Measurements from ENCODE around the gene RNF215. TPM values are rescaled to one million over a fixed set of nuclear protein-coding genes. Genes with fewer than 3 reads are reported as not detected.

The RNF215 gene
- total and polyA plus RNA-seq, 2 of the 13 experiments (the other 11 are each of a cell fraction or from before 2014, with no cell fraction given), result 5.3 to 6.1 TPM

DNA sequence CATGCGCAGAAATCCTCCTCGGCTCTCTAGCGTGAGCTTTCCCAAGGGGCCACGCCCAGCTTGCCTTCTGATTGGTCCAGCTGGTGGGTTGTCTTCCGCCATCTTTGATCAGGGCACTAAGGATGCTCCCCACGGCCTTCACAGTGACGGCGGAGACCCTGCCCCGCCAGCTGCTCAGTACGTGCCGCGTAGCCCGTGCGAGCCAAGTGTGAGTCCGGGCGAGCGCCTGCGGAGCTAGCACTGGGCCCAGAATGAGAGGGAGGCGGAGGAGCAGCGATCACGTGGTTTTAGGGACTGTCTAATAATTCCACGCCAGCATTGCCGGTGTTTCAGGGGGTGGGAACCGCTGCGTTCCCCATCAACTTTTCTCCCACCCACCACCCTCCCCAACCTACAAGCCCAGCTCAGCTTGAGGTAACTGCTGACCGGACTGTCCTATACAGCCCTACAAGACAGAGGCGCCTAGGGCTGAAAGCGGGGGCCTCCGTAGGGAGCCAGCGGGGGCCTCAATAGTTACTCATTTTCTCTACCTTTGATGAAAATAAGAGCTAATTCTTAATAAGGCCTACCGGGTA lies 36.8 kb upstream of the RNF215 start (continued):
- TF ChIP-seq RERE (CRISPR knock-in tag; IDR thresholded peaks at IDR 0.05; ENCODE audit: low read depth), result peak; percentile 31; the same call in 1 of the 2 replicates
- peak; percentile 79 for TF ChIP-seq DMAP1 (CRISPR knock-in tag; IDR thresholded peaks at IDR 0.05)
- TF ChIP-seq, protein P1, sequence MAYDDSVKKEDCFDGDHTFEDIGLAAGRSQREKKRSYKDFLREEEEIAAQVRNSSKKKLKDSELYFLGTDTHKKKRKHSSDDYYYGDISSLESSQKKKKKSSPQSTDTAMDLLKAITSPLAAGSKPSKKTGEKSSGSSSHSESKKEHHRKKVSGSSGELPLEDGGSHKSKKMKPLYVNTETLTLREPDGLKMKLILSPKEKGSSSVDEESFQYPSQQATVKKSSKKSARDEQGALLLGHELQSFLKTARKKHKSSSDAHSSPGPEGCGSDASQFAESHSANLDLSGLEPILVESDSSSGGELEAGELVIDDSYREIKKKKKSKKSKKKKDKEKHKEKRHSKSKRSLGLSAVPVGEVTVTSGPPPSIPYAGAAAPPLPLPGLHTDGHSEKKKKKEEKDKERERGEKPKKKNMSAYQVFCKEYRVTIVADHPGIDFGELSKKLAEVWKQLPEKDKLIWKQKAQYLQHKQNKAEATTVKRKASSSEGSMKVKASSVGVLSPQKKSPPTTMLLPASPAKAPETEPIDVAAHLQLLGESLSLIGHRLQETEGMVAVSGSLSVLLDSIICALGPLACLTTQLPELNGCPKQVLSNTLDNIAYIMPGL (CRISPR knock-in tag; IDR thresholded peaks at IDR 0.05; ENCODE audit: borderline replicate concordance in 1 of 2, low read depth in 1 of 2), result peak; percentile 64 to 86; a peak in 3 of 4 replicates
- peak; percentile 54; the same call in 1 of the 2 replicates for TF ChIP-seq ZNF747 (CRISPR knock-in tag; IDR thresholded peaks at IDR 0.05; ENCODE audit: borderline replicate concordance)
- peak; percentile 86 for TF ChIP-seq NR2C2 (CRISPR knock-in tag; IDR thresholded peaks at IDR 0.05; ENCODE audit: borderline replicate concordance)
- TF ChIP-seq, protein P2, sequence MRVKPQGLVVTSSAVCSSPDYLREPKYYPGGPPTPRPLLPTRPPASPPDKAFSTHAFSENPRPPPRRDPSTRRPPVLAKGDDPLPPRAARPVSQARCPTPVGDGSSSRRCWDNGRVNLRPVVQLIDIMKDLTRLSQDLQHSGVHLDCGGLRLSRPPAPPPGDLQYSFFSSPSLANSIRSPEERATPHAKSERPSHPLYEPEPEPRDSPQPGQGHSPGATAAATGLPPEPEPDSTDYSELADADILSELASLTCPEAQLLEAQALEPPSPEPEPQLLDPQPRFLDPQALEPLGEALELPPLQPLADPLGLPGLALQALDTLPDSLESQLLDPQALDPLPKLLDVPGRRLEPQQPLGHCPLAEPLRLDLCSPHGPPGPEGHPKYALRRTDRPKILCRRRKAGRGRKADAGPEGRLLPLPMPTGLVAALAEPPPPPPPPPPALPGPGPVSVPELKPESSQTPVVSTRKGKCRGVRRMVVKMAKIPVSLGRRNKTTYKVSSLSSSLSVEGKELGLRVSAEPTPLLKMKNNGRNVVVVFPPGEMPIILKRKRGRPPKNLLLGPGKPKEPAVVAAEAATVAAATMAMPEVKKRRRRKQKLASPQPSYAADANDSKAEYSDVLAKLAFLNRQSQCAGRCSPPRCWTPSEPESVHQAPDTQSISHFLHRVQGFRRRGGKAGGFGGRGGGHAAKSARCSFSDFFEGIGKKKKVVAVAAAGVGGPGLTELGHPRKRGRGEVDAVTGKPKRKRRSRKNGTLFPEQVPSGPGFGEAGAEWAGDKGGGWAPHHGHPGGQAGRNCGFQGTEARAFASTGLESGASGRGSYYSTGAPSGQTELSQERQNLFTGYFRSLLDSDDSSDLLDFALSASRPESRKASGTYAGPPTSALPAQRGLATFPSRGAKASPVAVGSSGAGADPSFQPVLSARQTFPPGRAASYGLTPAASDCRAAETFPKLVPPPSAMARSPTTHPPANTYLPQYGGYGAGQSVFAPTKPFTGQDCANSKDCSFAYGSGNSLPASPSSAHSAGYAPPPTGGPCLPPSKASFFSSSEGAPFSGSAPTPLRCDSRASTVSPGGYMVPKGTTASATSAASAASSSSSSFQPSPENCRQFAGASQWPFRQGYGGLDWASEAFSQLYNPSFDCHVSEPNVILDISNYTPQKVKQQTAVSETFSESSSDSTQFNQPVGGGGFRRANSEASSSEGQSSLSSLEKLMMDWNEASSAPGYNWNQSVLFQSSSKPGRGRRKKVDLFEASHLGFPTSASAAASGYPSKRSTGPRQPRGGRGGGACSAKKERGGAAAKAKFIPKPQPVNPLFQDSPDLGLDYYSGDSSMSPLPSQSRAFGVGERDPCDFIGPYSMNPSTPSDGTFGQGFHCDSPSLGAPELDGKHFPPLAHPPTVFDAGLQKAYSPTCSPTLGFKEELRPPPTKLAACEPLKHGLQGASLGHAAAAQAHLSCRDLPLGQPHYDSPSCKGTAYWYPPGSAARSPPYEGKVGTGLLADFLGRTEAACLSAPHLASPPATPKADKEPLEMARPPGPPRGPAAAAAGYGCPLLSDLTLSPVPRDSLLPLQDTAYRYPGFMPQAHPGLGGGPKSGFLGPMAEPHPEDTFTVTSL (CRISPR knock-in tag; IDR thresholded peaks at IDR 0.05; ENCODE audit: borderline replicate concordance), result 0 out of 2 replicates have a peak, but pooled peaks have one; percentile 50
- peak; percentile 97; the same call in 1 of the 2 replicates for TF ChIP-seq ZNF335 (CRISPR knock-in tag; IDR thresholded peaks at IDR 0.05)
- TF ChIP-seq ZNF552 (CRISPR knock-in tag; IDR thresholded peaks at IDR 0.05; ENCODE audit: borderline replicate concordance), result 0 out of 2 replicates have a peak, but pooled peaks have one; percentile 27
- peak; percentile 48; the same call in 1 of the 2 replicates for TF ChIP-seq PPARG (CRISPR knock-in tag; conservative IDR thresholded peaks at IDR 0.05)
- peak; percentile 69 for TF ChIP-seq XRCC5 (optimal IDR thresholded peaks at IDR 0.05; ENCODE audit: low read length)
- TF ChIP-seq POLR2G (IDR thresholded peaks at IDR 0.05; ENCODE audit: low read depth, low read length), result peak; percentile 69
- TF ChIP-seq MAFF (IDR thresholded peaks at IDR 0.05; ENCODE audit: low read depth, low read length), result no peak
- peak; percentile 95 for TF ChIP-seq SAP130 (CRISPR knock-in tag; IDR thresholded peaks at IDR 0.05; ENCODE audit: low read depth)
- no peak for TF ChIP-seq GABPA (IDR thresholded peaks at IDR 0.05; ENCODE audit: low read depth, low read length)
- peak; percentile 69 for TF ChIP-seq GABPA (CRISPR knock-in tag; IDR thresholded peaks at IDR 0.05; ENCODE audit: low read depth)
- peak; percentile 44; the same call in 1 of the 2 replicates for TF ChIP-seq NR2F6 (IDR thresholded peaks at IDR 0.05)
- TF ChIP-seq NR2F6 (CRISPR knock-in tag; IDR thresholded peaks at IDR 0.05), result peak; percentile 67; the same call in 1 of the 2 replicates
- 0 out of 2 replicates have a peak, but pooled peaks have one; percentile 12 for TF ChIP-seq ZNF878 (CRISPR knock-in tag; IDR thresholded peaks at IDR 0.05)
